OCI-LY3 (cell line): ENCODE data around the gene CTSD.

Experiments used
- H2AFZ ChIP-seq: fragments of 200-600, 300-600 bp; shearing (Covaris generic); 2 replicates; pipeline ENCODE4 v1.6.0; 2014; ENCODE audit warnings: antibody characterized with exemption, low read depth, low read length
- H3K27ac ChIP-seq: fragments of 200-600, 300-600 bp; sonication (generic); 2 replicates; pipeline ENCODE4 v1.5.1; 2014; ENCODE audit warnings: mild to moderate bottlenecking, low read length, moderate library complexity, mixed read lengths
- H3K27me3 ChIP-seq: fragments of 200-600, 300-600 bp; sonication (generic); 2 replicates; pipeline ENCODE4 v1.6.1; 2014; ENCODE audit warnings: low read depth, low read length, mixed read lengths
- H3K36me3 ChIP-seq: fragments of 200-600, 300-600 bp; sonication (generic); replicated peaks from 2 replicates; pipeline ENCODE3; 2014; ENCODE audit warnings: low read depth, low read length, mixed read lengths
- H3K4me1 ChIP-seq: fragments of 300-600, 200-600 bp; sonication (generic); 2 replicates; pipeline ENCODE4 v1.6.1; 2014; ENCODE audit warnings: low read length, mixed read lengths
- H3K4me2 ChIP-seq: fragments of 200-600, 300-600 bp; sonication (generic); 2 replicates; pipeline ENCODE4 v1.6.1; 2014; ENCODE audit warnings: low read length, mixed read lengths
- H3K4me3 ChIP-seq: fragments of 300-600, 200-600 bp; sonication (generic); 2 replicates; pipeline ENCODE4 v1.5.1; 2014; ENCODE audit warnings: antibody characterized with exemption, mild to moderate bottlenecking, low read length, moderate library complexity
- H3K79me2 ChIP-seq: fragments of 300-600, 200-600 bp; shearing (Covaris generic); 2 replicates; pipeline ENCODE4 v1.6.1; 2014; ENCODE audit warnings: mild to moderate bottlenecking, low read length, mixed read lengths
- H3K9ac ChIP-seq: fragments of 300-600, 200-600 bp; shearing (Covaris generic); 2 replicates; pipeline ENCODE4 v1.6.0; 2014; ENCODE audit warnings: mild to moderate bottlenecking, low read length, moderate library complexity
- H3K9me3 ChIP-seq: fragments of 200-600, 300-600 bp; shearing (Covaris generic); 2 replicates; pipeline ENCODE4 v1.6.1; 2014; ENCODE audit warnings: low read length, mixed read lengths; ENCODE audit not compliant: insufficient read depth
- H4K20me1 ChIP-seq: fragments of 200-600, 300-600 bp; sonication (generic); 2 replicates; pipeline ENCODE4 v1.6.1; 2016; ENCODE audit warnings: low read length, mixed read lengths; ENCODE audit not compliant: insufficient read depth
- EZH2phosphoT487 ChIP-seq: fragments of 200-600 bp; shearing (Covaris generic); IDR thresholded peaks from 2 replicates; pipeline ENCODE4 v1.6.1; 2018; ENCODE audit warnings: antibody characterized with exemption, mixed run types, low read depth
- TF ChIP-seq, protein P1 (sequence below): fragments of 200-600, 300-600 bp; sonication (generic); IDR thresholded peaks from 2 replicates; pipeline ENCODE4 v1.5.1; 2014; ENCODE audit warnings: antibody characterized with exemption, low read length, low read depth

CTSD gene

DNA sequence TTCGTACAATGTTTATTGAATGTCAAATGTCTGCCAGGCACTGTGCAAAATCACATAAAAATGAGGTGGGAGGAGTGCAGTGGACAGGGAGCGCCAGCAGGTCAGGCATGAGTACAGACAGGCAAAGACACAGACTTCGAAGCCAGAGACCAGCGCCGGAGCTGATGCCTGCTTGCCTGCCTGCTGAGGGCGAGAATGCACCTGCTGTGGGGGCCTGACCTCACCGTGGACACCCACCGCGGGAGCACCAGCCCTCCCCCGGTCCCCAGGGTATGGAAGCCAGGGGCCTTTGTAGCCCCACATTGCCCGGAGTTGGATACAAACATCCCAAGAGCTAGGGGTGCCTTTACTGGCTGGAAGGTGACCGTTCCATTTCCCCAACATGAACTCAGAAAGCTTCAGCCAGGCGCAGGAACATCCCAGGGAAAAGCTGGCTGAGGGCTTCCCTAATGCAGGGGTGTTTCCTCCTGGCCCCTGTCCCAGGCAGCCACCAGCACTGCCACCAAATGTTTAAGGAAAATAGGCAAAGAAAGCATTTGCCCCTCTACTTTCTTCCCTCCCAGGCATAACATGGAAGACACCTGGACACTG, 31.2 kb downstream of the CTSD start:
- Histone ChIP-seq H3K79me2 (no peaks in the 10 kb centered on the region), H2AFZ (no peak overlapping the region), H3K9ac (no peak overlapping the region), H3K9me3 (peaks cover 3% of the 10 kb centered on the region; the same call in 1 of the 2 replicates), H3K27ac (no peak overlapping the region), H4K20me1 (no peaks in the 10 kb centered on the region), H3K27me3 (peaks cover 4% of the 10 kb centered on the region), H3K4me3 (no peak overlapping the region), H3K4me1 (no peaks in the 10 kb centered on the region), H3K4me2 (no peak overlapping the region), H3K36me3 (no peaks in the 10 kb centered on the region)
- TF ChIP-seq, protein P1, sequence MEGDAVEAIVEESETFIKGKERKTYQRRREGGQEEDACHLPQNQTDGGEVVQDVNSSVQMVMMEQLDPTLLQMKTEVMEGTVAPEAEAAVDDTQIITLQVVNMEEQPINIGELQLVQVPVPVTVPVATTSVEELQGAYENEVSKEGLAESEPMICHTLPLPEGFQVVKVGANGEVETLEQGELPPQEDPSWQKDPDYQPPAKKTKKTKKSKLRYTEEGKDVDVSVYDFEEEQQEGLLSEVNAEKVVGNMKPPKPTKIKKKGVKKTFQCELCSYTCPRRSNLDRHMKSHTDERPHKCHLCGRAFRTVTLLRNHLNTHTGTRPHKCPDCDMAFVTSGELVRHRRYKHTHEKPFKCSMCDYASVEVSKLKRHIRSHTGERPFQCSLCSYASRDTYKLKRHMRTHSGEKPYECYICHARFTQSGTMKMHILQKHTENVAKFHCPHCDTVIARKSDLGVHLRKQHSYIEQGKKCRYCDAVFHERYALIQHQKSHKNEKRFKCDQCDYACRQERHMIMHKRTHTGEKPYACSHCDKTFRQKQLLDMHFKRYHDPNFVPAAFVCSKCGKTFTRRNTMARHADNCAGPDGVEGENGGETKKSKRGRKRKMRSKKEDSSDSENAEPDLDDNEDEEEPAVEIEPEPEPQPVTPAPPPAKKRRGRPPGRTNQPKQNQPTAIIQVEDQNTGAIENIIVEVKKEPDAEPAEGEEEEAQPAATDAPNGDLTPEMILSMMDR: no peak
- no peak for TF ChIP-seq EZH2phosphoT487

DNA sequence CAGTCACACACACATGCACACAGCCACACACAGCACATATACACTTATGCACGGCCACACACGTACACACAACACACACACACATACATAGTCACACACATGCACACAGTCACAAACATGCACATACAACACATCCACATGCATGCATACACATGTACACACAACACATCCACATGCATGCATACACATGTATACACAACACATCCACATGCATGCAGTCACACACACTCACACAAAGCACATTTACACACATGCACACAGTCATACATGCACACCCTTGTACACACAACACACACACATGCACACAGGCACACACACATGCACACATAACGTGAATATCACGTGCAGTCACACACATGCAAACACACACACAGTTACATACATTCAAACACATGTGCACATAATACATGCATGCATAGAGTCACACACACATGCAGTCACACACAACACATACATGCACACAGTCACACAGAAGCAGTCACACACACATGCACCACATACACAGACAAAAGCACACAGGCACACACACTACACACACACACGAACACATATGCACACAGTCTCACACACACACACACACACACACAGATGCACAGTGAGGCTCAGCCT, 32.2 kb downstream of the CTSD start:
- no peaks in the 10 kb centered on the region for H3K36me3 ChIP-seq
- H3K4me3 ChIP-seq: no peak overlapping the region
- H3K27ac ChIP-seq: no peak overlapping the region
- H2AFZ ChIP-seq: no peak overlapping the region
- no peaks in the 10 kb centered on the region for H3K4me1 ChIP-seq
- no peak for TF ChIP-seq EZH2phosphoT487
- TF ChIP-seq, protein P1: no peak
- no peak overlapping the region for H3K4me2 ChIP-seq
- H3K9ac ChIP-seq: no peak overlapping the region
- peaks cover 9% of the 10 kb centered on the region for H3K27me3 ChIP-seq
- H4K20me1 ChIP-seq: no peaks in the 10 kb centered on the region
- no peaks in the 10 kb centered on the region for H3K9me3 ChIP-seq
- no peaks in the 10 kb centered on the region for H3K79me2 ChIP-seq

DNA sequence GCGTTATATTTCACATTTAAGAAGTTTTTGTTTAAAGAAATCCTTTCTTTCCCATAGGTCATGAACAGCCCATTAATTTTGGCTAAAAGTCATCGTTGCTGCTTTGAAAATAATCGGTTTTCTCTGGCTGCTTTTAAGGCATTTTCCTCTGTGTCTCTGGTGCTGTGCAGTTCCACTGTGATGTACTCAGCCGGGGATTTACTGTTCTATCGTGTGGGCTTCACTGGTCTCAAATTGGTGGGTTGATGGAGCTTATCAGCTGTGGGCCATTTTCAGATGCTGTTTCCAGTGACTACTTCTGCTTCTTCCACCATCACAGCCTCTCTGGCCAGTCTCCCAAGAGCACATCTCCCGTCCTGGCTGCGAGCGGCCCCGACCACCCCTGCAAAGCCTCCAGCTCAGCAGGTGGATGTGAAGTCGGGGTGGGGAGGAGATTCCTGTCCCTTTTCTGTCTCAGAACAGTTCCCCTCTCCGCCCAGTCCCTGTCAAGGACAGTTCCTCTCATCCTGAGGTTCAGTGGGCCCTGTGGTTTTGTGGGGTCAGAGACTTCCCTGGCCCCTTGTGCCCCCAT, 33.6 kb downstream of the CTSD start:
- no peaks in the 10 kb centered on the region for H3K4me1 ChIP-seq
- H3K27ac ChIP-seq: no peak overlapping the region
- no peaks in the 10 kb centered on the region for H3K9me3 ChIP-seq
- TF ChIP-seq, protein P1: no peak
- no peak for TF ChIP-seq EZH2phosphoT487
- no peak overlapping the region for H3K9ac ChIP-seq
- H3K36me3 ChIP-seq: no peaks in the 10 kb centered on the region
- no peaks in the 10 kb centered on the region for H3K79me2 ChIP-seq
- no peak overlapping the region for H2AFZ ChIP-seq
- H4K20me1 ChIP-seq: no peaks in the 10 kb centered on the region
- no peak overlapping the region for H3K4me3 ChIP-seq
- no peak overlapping the region for H3K4me2 ChIP-seq
- H3K27me3 ChIP-seq: peaks cover 9% of the 10 kb centered on the region

DNA sequence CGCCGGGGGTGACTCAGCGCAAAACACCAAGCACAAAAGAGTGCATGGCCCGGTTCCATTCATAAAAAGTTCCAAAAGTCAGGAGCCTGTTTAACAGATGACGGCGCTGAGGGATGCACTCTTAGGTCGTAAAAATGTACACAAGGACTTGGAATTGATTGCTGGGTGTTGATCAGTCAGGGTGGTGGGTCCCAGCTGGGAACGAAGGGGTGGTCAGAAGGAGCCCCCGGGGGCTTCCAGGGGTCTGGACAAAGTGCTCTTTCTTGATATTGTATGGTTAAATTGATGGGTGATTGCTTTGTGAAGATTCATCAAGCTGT, 34.1 kb downstream of the CTSD start:
- Histone ChIP-seq H3K4me2 (no peak overlapping the region), H3K36me3 (no peaks in the 10 kb centered on the region), H3K27ac (no peak overlapping the region), H3K9me3 (no peaks in the 10 kb centered on the region), H3K79me2 (no peaks in the 10 kb centered on the region), H4K20me1 (no peaks in the 10 kb centered on the region), H3K4me1 (no peaks in the 10 kb centered on the region), H3K9ac (no peak overlapping the region), H2AFZ (no peak overlapping the region), H3K4me3 (no peak overlapping the region), H3K27me3 (peaks cover 9% of the 10 kb centered on the region)
- TF ChIP-seq, protein P1: no peak
- TF ChIP-seq EZH2phosphoT487: no peak
